K562 (cell line): ENCODE results near the gene LZTR1. TPM values are rescaled to one million over a fixed set of nuclear protein-coding genes. Genes with fewer than 3 reads are reported as not detected.

Source experiments
- ASH1L ChIP-seq: fragments of 450-650 bp; IDR thresholded peaks from 2 replicates; pipeline ENCODE4 v1.6.1; 2018; ENCODE audit warnings: borderline replicate concordance, mild to moderate bottlenecking, low read depth; ENCODE audit not compliant: partially characterized antibody
- BACH1 ChIP-seq: fragments of 200-800 bp; sonication (Bioruptor generic); IDR thresholded peaks from 2 replicates; pipeline ENCODE4 v1.6.1; 2016; ENCODE audit warnings: missing genetic modification characterization, missing compliant biosample characterization
- BCL6 ChIP-seq: fragments of 250-450 bp; sonication (Bioruptor Pico); IDR thresholded peaks from 2 replicates; pipeline ENCODE4 v1.4.0; 2020
- E2F1 ChIP-seq: sonication (generic); formaldehyde crosslinking; IDR thresholded peaks from 2 replicates; pipeline ENCODE4 v1.8.1; 2023; ENCODE audit warnings: mild to moderate bottlenecking, missing genetic modification reagents, moderate library complexity
- GABPA ChIP-seq: fragments of 200-800 bp; sonication (Bioruptor generic); conservative IDR thresholded peaks from 2 replicates; pipeline ENCODE4 v1.6.1; 2016; ENCODE audit warnings: low read depth, missing genetic modification characterization, missing compliant biosample characterization
- GABPB2 ChIP-seq: fragments of 250-450 bp; sonication (Bioruptor Pico); conservative IDR thresholded peaks from 2 replicates; pipeline ENCODE4 v1.5.1; 2021; ENCODE audit warnings: mild to moderate bottlenecking
- HOXB6 ChIP-seq: fragments of 250-450 bp; sonication (Bioruptor Pico); IDR thresholded peaks from 2 replicates; pipeline ENCODE4 v1.5.1; 2022; ENCODE audit warnings: mild to moderate bottlenecking, borderline replicate concordance
- HSF4 ChIP-seq: fragments of 250-450 bp; sonication (Bioruptor Pico); IDR thresholded peaks from 2 replicates; pipeline ENCODE4 v2.1.2; 2022; ENCODE audit warnings: mild to moderate bottlenecking, moderate library complexity, borderline replicate concordance
- ILF3 ChIP-seq: fragments of 450-650 bp; IDR thresholded peaks from 2 replicates; pipeline ENCODE4 v1.6.1; 2018; ENCODE audit warnings: antibody characterized with exemption, mild to moderate bottlenecking, moderate library complexity, borderline replicate concordance
- JUN ChIP-seq, 2 experiments: sonication (generic) in 1 of 2; formaldehyde crosslinking in 1 of 2; IDR thresholded peaks; 2 replicates each; pipeline versions ENCODE4 v1.6.1 to v1.8.0; 2012 to 2022; ENCODE audit warnings: borderline replicate concordance in 2 of 2, mild to moderate bottlenecking in 2 of 2, improper control_type of control experiment in 1 of 2, low read depth in 1 of 2, low read length in 1 of 2, missing genetic modification reagents in 1 of 2
- MCM5 ChIP-seq: fragments of 450-650 bp; IDR thresholded peaks from 2 replicates; pipeline ENCODE4 v1.6.1; 2016; ENCODE audit warnings: low read depth
- PTTG1 ChIP-seq: fragments of 450-650 bp; IDR thresholded peaks from 2 replicates; pipeline ENCODE4 v1.6.1; 2016; ENCODE audit warnings: low read depth, mild to moderate bottlenecking, missing genetic modification characterization, missing compliant biosample characterization
- SETDB1 ChIP-seq: IDR thresholded peaks from one replicate; pipeline ENCODE4 v1.6.1; 2012; ENCODE audit warnings: low read length, control low read depth, inconsistent platforms
- SIN3B ChIP-seq: fragments of 450-650 bp; IDR thresholded peaks from 2 replicates; pipeline ENCODE4 v1.6.1; 2017; ENCODE audit warnings: low read depth, mild to moderate bottlenecking, moderate library complexity
- TSC22D4 ChIP-seq: fragments of 450-650 bp; IDR thresholded peaks from 2 replicates; pipeline ENCODE4 v1.6.1; 2016; ENCODE audit warnings: missing genetic modification characterization, missing biosample characterization, control low read depth
- WHSC1 ChIP-seq: IDR thresholded peaks from one replicate; pipeline ENCODE4 v1.6.1; 2012; ENCODE audit warnings: low read length, control low read depth, inconsistent platforms
- ZBTB9 ChIP-seq: fragments of 450-650 bp; formaldehyde crosslinking; IDR thresholded peaks from 2 replicates; pipeline ENCODE4 v1.4.0; 2020; ENCODE audit warnings: mild to moderate bottlenecking, moderate library complexity
- ZC3H11A ChIP-seq: IDR thresholded peaks from 2 replicates; pipeline ENCODE4 v1.6.1; 2012; ENCODE audit warnings: low read depth, low read length, improper control_type of control experiment
- ZFP36 ChIP-seq: fragments of 150-350 bp; IDR thresholded peaks from 2 replicates; pipeline ENCODE4 v1.6.1; 2018; ENCODE audit warnings: low read length, low read depth; ENCODE audit not compliant: partially characterized antibody
- ZHX1 ChIP-seq: fragments of 150-350 bp; conservative IDR thresholded peaks from 2 replicates; pipeline ENCODE4 v1.6.1; 2014; ENCODE audit warnings: low read length
- ZNF134 ChIP-seq: fragments of 250-450 bp; sonication (Bioruptor Pico); conservative IDR thresholded peaks from 2 replicates; pipeline ENCODE4 v1.4.0; 2020
- ZNF655 ChIP-seq: fragments of 250-450 bp; sonication (Bioruptor Pico); IDR thresholded peaks from 2 replicates; pipeline ENCODE4 v1.5.0; 2021
- ZNF717 ChIP-seq: fragments of 250-450 bp; sonication (Bioruptor Pico); IDR thresholded peaks from 2 replicates; pipeline ENCODE4 v1.5.0; 2021
- polyA plus RNA-seq, 8 experiments: library from polyadenylated mRNA; depleted of rRNA in 4 of 8; stranded (reverse) in 5 of 8; unstranded in 3 of 8; fragments of >200 nt; fragmentation: Nextera tagmentation in 2 of 8; fragmentation: Illumina TruSeq in 1 of 8; extraction: Ambion mirVana in 2 of 8; extraction: Trizol in 1 of 8; gene quantifications; 2 replicates each; pipeline versions ENCODE4 v1.2.1 to v1.2.3, GENCODE V29; 2011 to 2014; ENCODE audit warnings: inconsistent platforms in 1 of 8, missing spikeins in 1 of 8
- total RNA-seq, 7 experiments: library from RNA; depleted of rRNA in 6 of 7; stranded (reverse); fragments of >200 nt in 6 of 7; fragmentation: Illumina TruSeq in 2 of 7; extraction: Trizol in 2 of 7; gene quantifications; 2 replicates each; pipeline versions ENCODE4 v1.2.1 to v1.2.3, GENCODE V29; 2011 to 2021; ENCODE audit warnings: low replicate concordance in 1 of 7

The LZTR1 gene
- total and polyA plus RNA-seq, 9 of the 15 experiments (the other 6 are each of a cell fraction or from before 2014, with no cell fraction given) = 2.2 to 135 (median 63.0) TPM

- TF ChIP-seq PTTG1 (tag) (no peak), MCM5 (no peak), ZBTB9 (CRISPR knock-in tag) (no peak), HOXB6 (peak; percentile 88; the same call in 1 of the 2 replicates), ASH1L (no peak), E2F1 (CRISPR knock-in tag) (no peak), ZNF655 (CRISPR knock-in tag) (no peak), SETDB1 (no peak), ZNF717 (CRISPR knock-in tag) (no peak), WHSC1 (peak; percentile 15), BACH1 (tag) (no peak), GABPB2 (CRISPR knock-in tag) (0 out of 2 replicates have a peak, but pooled peaks have one; percentile 58), JUN (IDR thresholded peaks at IDR 0.05; ENCODE audit: borderline replicate concordance, low read depth, low read length) (no peak), JUN (CRISPR knock-in tag; IDR thresholded peaks at IDR 0.05; ENCODE audit: borderline replicate concordance) (no peak), ZFP36 (no peak), SIN3B (no peak), TSC22D4 (tag) (no peak), GABPA (no peak), BCL6 (CRISPR knock-in tag) (no peak), ZNF134 (no peak), ZHX1 (no peak), ZC3H11A (no peak), HSF4 (no peak), ILF3 (no peak)
These were observed 15.6 kb downstream of the LZTR1 start (continued) for GRCh38 chr22:20997536-20998257.
